GM04503 (cell line): ENCODE measurements around the gene MDK.

ENCODE experiments used
- DNase-seq: peaks from one replicate; pipeline ENCODE4 v3.0.0-alpha.2; 2012; ENCODE audit warnings: low read depth

MDK gene

GRCh38 chr11:46381048-46381818 is at the start of gene MDK:
MDK (plus strand) TSS chr11:46381669; CDS start chr11:46382058, 389 bp downstream.
- DNase-seq = no peak

GRCh38 chr11:46332093-46332567 is 49.3 kb upstream of the MDK start:
- DNase-seq = no peak

- no peak for DNase-seq
Observed at GRCh38 chr11:46332568-46333393, 48.7 kb upstream of the MDK start.

GRCh38 chr11:46333394-46333947 is 48.0 kb upstream of the MDK start:
- no peak for DNase-seq

GRCh38 chr11:46334211-46334610 is 47.3 kb upstream of the MDK start:
- no peak for DNase-seq

GRCh38 chr11:46335271-46335670 is 46.2 kb upstream of the MDK start:
- no peak for DNase-seq

- no peak for DNase-seq
Observed at GRCh38 chr11:46335890-46336562, 45.4 kb upstream of the MDK start.

GRCh38 chr11:46336563-46337180 is 44.8 kb upstream of the MDK start:
- DNase-seq = no peak

- no peak for DNase-seq
Observed at GRCh38 chr11:46337626-46338345, 43.7 kb upstream of the MDK start.

- DNase-seq = no peak
Observed at GRCh38 chr11:46338636-46338987, 42.9 kb upstream of the MDK start.

GRCh38 chr11:46338988-46339666 is 42.3 kb upstream of the MDK start:
- DNase-seq = no peak

GRCh38 chr11:46339816-46340215 is 41.7 kb upstream of the MDK start:
- DNase-seq = no peak

GRCh38 chr11:46341454-46341853 is 40.0 kb upstream of the MDK start:
- no peak for DNase-seq

- no peak for DNase-seq
Observed at GRCh38 chr11:46342239-46342638, 39.2 kb upstream of the MDK start.

GRCh38 chr11:46343520-46343919 is 37.9 kb upstream of the MDK start:
- no peak for DNase-seq

- no peak for DNase-seq
Observed at GRCh38 chr11:46345131-46345597, 36.3 kb upstream of the MDK start.

- no peak for DNase-seq
Observed at GRCh38 chr11:46345881-46346484, 35.5 kb upstream of the MDK start.

GRCh38 chr11:46346886-46347636 is 34.4 kb upstream of the MDK start, which contains the start of gene DGKZ:
DGKZ (plus strand) TSS chr11:46347463; CDS start chr11:46347660, 197 bp downstream.
- no peak for DNase-seq

GRCh38 chr11:46347637-46348311 is 33.7 kb upstream of the MDK start:
- no peak for DNase-seq
